HAP-1 (cell line): ENCODE data around the gene SPG7.

Experiments used
- DNase-seq, 2 experiments: peaks; one replicate each; pipeline ENCODE4 v3.0.0-alpha.2; 2016 to 2020; ENCODE audit warnings: low spot score in 2 of 2
- H3K27me3 ChIP-seq: fragments of 250-450 bp; sonication (Bioruptor Pico); 2 replicates; pipeline ENCODE4 v1.5.1; 2020; ENCODE audit warnings: low read depth, mild to moderate bottlenecking, moderate library complexity
- H3K36me3 ChIP-seq: fragments of 250-450 bp; sonication (Bioruptor Pico); replicated peaks from 2 replicates; pipeline ENCODE4 v1.5.1; 2020; ENCODE audit warnings: mild to moderate bottlenecking
- H3K4me1 ChIP-seq: fragments of 250-450 bp; sonication (Bioruptor Pico); 2 replicates; pipeline ENCODE4 v1.5.1; 2020; ENCODE audit warnings: mild to moderate bottlenecking
- H3K4me3 ChIP-seq: fragments of 250-450 bp; sonication (Bioruptor Pico); 2 replicates; pipeline ENCODE4 v1.5.1; 2020; ENCODE audit warnings: mild to moderate bottlenecking, moderate library complexity
- H3K9me3 ChIP-seq: fragments of 250-450 bp; sonication (Bioruptor Pico); 2 replicates; pipeline ENCODE4 v1.5.1; 2020; ENCODE audit warnings: mild to moderate bottlenecking, moderate library complexity
- in situ Hi-C: fragments of 300-500 bp; cut with MboI; formaldehyde crosslinking; loops from 3 replicates; pipeline ENCODE4 v1.14.3; 2020; ENCODE audit warnings: low sequenced_read_pairs, inconsistent platforms, mixed read lengths

The SPG7 gene

DNA sequence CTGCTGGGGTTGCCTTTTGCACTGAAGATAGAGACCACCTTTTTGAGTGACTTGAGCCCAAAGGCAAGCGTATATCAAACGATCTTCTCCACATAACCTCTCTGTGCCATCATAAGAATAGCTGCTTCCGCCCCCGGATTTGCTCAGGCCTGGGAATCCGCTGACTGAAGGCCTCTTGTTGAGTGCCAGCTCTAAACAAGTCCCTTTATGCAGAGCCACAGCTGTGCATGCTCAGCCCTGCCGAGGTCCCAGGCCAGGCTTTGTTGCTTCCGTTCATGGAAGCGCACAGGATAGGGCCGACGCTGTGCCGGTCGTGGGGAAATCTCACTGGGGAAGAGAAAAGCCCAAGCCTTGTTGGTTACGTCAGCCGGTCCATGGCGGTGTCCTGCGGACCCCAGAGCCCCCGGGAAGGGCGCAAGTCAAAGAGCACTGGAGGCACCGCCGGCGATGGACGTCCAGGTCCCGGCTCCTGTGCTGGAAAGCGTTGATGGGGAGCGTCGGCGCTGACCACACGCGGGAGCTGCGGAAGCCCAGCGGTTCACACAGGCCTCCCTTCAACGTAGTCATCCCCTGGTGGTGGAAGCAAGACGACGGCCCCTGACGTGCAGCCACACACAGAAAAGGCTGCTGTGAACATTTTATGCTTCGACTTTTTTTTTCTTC, 28.8 kb downstream of the SPG7 start:
- peaks cover 44% of the 10 kb centered on the region for H3K36me3 ChIP-seq
- no peaks in the 10 kb centered on the region for H3K9me3 ChIP-seq
- H3K4me3 ChIP-seq: no peak overlapping the region
- in situ Hi-C loops: loop anchor here (25.0 kb wide), 1 partner anchor 100 kb away; no protein-coding TSS in a partner anchor
- no peak for DNase-seq
- no peaks in the 10 kb centered on the region for H3K27me3 ChIP-seq
- H3K4me1 ChIP-seq: no peaks in the 10 kb centered on the region

DNA sequence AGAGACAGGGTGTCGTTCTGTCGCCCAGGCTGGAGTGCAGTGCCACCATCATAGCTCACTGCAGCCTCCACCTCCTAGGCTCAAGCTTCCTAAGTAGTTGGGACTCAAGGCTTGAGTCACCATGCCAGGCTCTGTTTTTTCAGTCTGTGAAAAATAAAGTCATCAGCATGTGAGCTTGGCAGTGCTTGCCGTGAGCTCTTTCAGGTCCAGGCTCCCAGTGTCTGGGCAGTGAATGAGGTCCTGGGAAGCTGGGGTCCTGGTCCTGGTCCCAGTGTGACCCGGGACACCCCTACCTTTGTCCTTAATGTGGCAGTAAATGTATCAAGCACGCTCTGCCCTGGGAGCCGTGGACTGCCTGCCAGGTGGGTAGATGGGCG, 29.3 kb downstream of the SPG7 start:
- Histone ChIP-seq H3K4me1 (no peaks in the 10 kb centered on the region), H3K27me3 (no peaks in the 10 kb centered on the region), H3K36me3 (peaks cover 39% of the 10 kb centered on the region), H3K4me3 (no peak overlapping the region), H3K9me3 (no peaks in the 10 kb centered on the region)
- in situ Hi-C loops: loop anchor here (25.0 kb wide), 1 partner anchor 100 kb away; no protein-coding TSS in a partner anchor
- no peak for DNase-seq

DNA sequence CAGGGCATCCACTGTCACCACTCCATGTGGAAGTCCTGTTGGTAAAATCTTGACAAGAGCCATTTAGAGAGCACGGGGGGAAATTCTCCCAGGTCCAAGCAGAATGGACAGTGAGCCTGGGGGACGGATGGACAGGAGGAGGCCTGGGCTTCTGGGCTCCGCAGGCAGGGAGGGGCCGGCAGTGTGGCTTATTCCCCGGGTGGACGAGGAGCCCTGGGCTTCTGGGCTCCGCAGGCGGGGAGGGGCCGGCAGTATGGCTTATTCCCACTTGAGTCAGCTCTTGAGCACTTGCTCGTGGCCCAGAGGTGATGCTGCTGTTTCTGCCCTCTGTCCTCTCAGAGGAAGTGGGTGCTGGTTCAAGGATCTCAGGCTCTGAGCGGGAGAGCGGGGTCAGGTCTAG, 30.1 kb downstream of the SPG7 start:
- DNase-seq: no peak
- Histone ChIP-seq H3K9me3 (no peaks in the 10 kb centered on the region), H3K36me3 (peaks cover 36% of the 10 kb centered on the region), H3K27me3 (no peaks in the 10 kb centered on the region), H3K4me1 (no peaks in the 10 kb centered on the region), H3K4me3 (no peak overlapping the region)
- in situ Hi-C loops: loop anchor here (25.0 kb wide), 1 partner anchor 99 kb away; no protein-coding TSS in a partner anchor

DNA sequence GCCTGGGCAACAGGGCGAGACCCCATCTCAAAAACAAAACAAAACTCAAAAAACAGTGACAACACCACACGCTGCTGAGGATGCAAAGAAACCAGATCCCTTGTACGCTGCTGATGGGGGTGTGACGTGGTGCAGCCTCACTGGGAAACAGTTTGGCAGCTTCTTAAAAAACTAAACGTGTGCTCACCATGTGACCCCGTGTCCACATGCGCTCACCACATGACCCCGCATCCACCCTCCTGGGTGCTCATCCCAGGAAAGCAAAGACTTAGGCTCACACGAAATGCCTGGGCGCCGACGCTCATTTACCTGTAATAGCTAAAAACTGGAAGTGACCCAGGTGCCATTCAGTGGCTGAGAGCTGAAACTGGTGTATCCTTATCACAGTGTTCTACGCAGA, 32.4 kb downstream of the SPG7 start:
- no peaks in the 10 kb centered on the region for H3K27me3 ChIP-seq
- no peak overlapping the region for H3K4me3 ChIP-seq
- H3K36me3 ChIP-seq: peaks cover 27% of the 10 kb centered on the region
- no peaks in the 10 kb centered on the region for H3K4me1 ChIP-seq
- H3K9me3 ChIP-seq: no peaks in the 10 kb centered on the region
- no peak for DNase-seq
- in situ Hi-C loops: loop anchor here (25.0 kb wide), 1 partner anchor 97 kb away; no protein-coding TSS in a partner anchor

DNA sequence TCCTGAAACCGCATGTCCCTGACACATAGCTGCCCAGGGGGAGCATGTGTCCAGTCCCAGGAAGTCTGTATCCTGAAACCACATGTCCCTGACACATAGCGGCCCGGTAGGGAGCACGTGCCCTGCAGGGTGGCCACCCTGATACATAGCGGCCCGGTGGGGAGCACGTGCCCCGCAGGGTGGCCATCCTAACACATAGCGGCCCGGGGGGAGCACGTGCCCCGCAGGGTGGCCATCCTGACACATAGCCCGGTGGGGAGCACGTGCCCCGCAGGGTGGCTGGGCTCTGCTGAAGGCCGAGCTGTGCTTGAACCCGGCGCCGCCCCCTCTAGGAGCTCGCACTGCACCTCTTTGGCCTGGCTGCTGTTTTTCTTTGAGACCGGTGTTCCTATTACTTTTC, 33.6 kb downstream of the SPG7 start:
- H3K27me3 ChIP-seq: no peaks in the 10 kb centered on the region
- in situ Hi-C loops: loop anchor here (25.0 kb wide), 1 partner anchor 96 kb away; no protein-coding TSS in a partner anchor
- H3K36me3 ChIP-seq: peaks cover 32% of the 10 kb centered on the region
- H3K4me3 ChIP-seq: no peak overlapping the region
- DNase-seq: no peak
- H3K4me1 ChIP-seq: no peaks in the 10 kb centered on the region
- H3K9me3 ChIP-seq: no peaks in the 10 kb centered on the region

DNA sequence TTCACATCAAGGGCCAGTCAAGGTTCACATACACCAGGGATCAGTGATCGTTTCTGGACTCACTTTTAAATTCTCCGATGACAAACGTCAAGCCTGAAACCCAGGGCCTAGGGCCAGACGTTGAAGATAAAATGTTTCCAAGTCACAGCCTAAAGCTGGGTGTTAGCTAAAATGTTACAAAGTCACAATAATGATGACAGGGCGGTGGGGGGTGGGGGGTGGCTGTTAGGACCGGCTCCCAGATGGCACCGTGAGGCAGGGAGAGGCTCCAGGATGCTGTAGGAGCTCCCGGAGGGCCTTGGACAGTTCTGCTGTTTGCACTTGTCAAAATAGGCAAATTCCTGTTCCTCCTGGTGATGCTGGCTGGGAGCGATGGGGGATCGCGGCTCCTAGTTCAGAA, 35.9 kb downstream of the SPG7 start:
- DNase-seq: no peak
- Histone ChIP-seq H3K9me3 (no peaks in the 10 kb centered on the region), H3K4me1 (no peaks in the 10 kb centered on the region), H3K36me3 (peaks cover 41% of the 10 kb centered on the region), H3K4me3 (no peak overlapping the region), H3K27me3 (no peaks in the 10 kb centered on the region)
- in situ Hi-C loops: loop anchor here (25.0 kb wide), 1 partner anchor 93 kb away; no protein-coding TSS in a partner anchor

DNA sequence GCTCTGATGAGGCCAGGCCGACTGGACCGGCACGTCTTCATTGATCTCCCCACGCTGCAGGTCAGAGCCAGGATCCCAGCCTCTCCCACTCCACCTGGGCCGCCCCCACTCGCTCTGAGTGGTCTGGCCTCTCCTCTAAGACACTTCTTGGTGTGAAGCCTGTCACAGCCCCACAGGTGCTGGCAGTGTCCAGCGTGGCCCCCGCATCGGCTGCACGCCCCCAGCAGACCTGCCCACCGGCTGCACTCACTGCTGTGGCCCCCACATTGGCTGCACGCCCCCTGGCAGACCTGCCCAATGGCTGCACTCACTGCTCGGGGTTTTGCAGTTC, 36.5 kb downstream of the SPG7 start:
- DNase-seq: no peak
- Histone ChIP-seq H3K36me3 (peaks cover 43% of the 10 kb centered on the region), H3K4me3 (no peak overlapping the region), H3K27me3 (no peaks in the 10 kb centered on the region), H3K9me3 (no peaks in the 10 kb centered on the region), H3K4me1 (no peaks in the 10 kb centered on the region)
- in situ Hi-C loops: loop anchor here (25.0 kb wide), 1 partner anchor 93 kb away; no protein-coding TSS in a partner anchor

DNA sequence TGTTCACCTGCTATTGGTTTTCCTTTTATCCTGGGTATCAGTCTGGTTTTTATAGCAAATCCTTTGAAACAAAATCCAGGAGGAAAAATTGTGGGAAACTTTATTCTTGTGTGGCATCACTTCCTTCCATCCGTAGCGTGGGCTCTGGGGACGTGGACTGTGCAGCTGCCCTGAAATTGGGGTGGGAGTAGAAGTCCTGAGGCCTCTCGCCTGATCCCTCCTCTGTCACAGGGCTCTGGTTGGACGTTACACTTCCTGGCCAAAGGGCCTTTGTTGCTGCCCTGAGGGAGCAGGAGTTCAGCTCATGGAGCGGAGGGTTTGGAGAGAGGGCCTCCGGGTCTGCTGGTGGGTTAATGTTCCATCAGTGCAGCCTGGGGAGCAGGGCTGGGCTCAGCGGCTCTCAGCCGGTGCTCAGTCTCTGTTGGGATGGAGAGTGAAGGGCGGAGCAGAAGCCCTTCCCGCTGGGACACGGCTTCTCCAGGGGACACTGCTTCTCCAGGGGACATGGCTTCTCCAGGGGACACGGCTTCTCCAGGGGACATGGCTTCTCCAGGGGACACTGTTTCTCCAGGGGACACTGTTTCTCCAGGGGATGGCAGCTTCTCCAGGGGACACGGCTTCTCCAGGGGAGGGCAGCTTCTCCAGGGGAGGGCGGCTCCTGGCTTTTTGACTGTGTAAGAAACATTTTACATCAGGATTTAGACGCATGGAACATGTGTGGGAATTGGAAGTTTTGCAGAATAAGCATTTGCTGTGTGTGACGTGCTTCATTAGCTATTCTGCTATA, 37.0 kb downstream of the SPG7 start:
- Histone ChIP-seq H3K4me3 (no peak overlapping the region), H3K36me3 (peaks cover 47% of the 10 kb centered on the region), H3K9me3 (no peaks in the 10 kb centered on the region), H3K27me3 (no peaks in the 10 kb centered on the region), H3K4me1 (no peaks in the 10 kb centered on the region)
- DNase-seq: no peak
- in situ Hi-C loops: loop anchor here (25.0 kb wide), 1 partner anchor 92 kb away; no protein-coding TSS in a partner anchor

DNA sequence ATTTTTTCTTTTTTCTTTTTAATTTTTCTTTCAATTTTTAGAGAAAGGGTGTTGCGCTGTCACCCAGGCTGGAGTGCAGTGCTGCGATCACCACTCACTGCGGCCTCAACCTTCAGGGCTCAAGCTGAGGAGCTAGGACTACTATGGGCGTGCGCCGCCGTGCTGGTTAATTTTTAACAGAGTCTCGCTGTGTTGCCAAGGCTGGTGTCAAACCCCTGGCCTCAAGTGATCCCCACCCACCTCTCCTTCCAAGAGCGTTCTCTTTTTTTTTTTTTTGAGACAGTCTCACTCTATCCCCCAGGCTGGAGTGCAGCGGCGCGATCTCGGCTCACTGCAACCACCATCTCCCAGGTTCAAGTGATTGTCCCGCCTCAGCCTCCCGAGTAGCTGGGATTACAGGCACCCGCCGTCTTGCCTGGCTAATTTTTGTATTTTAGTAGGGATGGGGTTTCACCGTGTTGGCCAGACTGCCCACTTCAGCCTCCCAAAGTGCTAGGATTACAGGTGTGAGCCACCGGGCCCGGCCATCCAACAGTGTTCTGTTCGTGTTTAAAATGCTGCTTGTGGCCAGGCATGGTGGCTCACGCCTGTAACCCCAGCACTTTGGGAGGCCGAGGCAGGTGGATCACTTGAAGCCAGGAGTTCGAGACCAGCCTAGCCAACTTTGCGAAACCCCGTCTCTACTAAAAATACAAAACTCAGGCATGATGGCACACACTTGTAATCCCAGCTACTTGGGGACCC, 37.8 kb downstream of the SPG7 start:
- peaks cover 52% of the 10 kb centered on the region for H3K36me3 ChIP-seq
- in situ Hi-C loops: loop anchor here (25.0 kb wide), 1 partner anchor 91 kb away; no protein-coding TSS in a partner anchor
- DNase-seq: no peak
- no peaks in the 10 kb centered on the region for H3K4me1 ChIP-seq
- no peaks in the 10 kb centered on the region for H3K27me3 ChIP-seq
- H3K9me3 ChIP-seq: no peaks in the 10 kb centered on the region
- no peak overlapping the region for H3K4me3 ChIP-seq

DNA sequence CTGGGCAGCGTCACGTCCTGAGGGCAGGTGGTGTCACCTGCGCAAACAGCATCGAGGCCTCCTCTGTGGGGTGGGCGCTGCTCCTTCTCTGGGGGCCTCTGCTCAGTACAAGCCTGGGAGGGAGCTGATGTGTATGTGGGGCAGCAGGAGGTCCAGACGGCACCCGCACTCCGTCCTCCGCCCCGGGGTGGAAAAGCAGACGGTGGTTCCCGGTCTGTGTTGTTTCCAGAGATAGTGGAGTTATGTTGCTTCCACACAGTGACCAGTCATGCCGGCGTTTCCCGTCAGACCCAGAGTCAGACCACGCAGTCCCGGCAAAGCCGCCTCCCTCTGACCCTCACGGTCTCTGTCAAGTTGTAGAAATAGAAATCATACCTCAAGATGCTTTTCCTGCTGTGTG, 38.6 kb downstream of the SPG7 start:
- no peaks in the 10 kb centered on the region for H3K4me1 ChIP-seq
- H3K9me3 ChIP-seq: no peaks in the 10 kb centered on the region
- no peak for DNase-seq
- in situ Hi-C loops: loop anchor here (25.0 kb wide), 1 partner anchor 91 kb away; no protein-coding TSS in a partner anchor
- no peak overlapping the region for H3K4me3 ChIP-seq
- H3K36me3 ChIP-seq: peaks cover 57% of the 10 kb centered on the region
- H3K27me3 ChIP-seq: no peaks in the 10 kb centered on the region

DNA sequence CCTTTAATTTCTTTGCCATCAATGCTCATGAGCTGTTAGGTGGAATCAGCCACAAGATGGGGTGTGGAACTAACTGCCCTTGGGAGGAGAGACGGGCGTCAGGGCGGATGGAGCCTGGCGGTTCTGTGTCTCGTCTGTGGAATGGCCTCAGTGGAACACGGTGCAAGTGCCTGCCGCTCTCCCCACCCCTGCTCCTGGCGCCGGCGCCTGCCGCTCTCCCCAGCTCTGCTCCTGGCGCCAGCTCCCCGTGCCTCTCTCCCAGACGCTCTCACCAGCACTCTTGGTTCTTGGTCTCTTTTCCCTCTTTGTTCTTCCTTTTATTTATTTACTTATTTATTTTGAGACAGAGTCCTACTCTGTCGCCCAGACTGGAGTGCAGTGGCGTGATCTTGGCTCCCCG, 39.1 kb downstream of the SPG7 start:
- Histone ChIP-seq H3K4me1 (no peaks in the 10 kb centered on the region), H3K36me3 (peaks cover 59% of the 10 kb centered on the region), H3K9me3 (no peaks in the 10 kb centered on the region), H3K27me3 (no peaks in the 10 kb centered on the region), H3K4me3 (no peak overlapping the region)
- DNase-seq: no peak
- in situ Hi-C loops: loop anchor here (25.0 kb wide), 1 partner anchor 90 kb away; no protein-coding TSS in a partner anchor

DNA sequence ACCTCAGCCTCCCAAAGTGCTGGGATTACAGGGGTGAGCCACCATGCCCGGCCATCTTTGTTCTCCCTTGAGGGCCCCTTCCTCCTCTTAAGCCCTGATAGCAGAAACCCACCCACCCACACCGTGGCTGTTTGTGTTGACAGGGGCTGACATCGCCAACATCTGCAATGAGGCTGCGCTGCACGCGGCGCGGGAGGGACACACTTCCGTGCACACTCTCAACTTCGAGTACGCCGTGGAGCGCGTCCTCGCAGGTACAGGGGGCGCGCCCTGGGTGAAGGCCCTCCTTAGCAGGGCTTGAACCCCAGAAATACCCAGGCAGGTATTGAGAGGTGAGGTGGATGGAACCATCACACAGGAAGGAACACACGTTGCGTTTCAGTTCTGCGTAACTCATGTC, 39.7 kb downstream of the SPG7 start:
- Histone ChIP-seq H3K9me3 (no peaks in the 10 kb centered on the region), H3K36me3 (peaks cover 64% of the 10 kb centered on the region), H3K27me3 (no peaks in the 10 kb centered on the region), H3K4me3 (no peak overlapping the region), H3K4me1 (no peaks in the 10 kb centered on the region)
- in situ Hi-C loops: loop anchor here (25.0 kb wide), 1 partner anchor 89 kb away; no protein-coding TSS in a partner anchor
- no peak for DNase-seq

DNA sequence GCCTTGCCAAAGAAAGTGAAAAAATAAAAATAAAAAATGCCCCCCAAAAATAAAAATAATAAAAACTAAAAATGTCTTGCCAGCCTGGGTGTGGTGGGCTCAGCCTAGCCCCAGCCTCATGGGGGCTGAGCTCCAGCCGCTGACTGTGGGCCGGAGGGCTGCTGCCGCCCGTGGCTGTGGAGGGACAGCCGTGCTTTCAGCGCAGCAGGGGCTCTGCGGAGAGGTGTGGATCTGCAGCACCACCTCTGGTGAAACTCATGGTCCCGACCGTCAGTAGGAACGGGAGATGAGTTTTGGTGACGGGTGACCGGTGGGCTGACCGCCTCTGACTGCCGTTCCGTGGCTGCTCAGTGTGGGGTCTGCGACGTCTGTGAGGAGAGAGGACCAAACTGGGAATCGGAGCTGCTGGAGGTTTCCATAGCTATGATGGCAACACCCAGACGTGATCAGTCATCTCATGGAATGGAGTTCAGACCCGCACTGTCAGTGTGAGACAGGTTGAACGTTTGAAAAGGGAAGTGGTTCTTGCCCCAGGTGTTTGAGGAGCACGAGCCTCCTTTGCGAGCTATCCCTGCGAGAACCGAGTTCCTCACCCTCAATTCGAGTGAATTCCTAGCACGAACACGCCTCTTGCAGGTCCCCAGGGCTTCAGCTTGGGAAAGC, 40.3 kb downstream of the SPG7 start:
- no peaks in the 10 kb centered on the region for H3K9me3 ChIP-seq
- H3K27me3 ChIP-seq: no peaks in the 10 kb centered on the region
- no peak for DNase-seq
- no peak overlapping the region for H3K4me3 ChIP-seq
- H3K36me3 ChIP-seq: peaks cover 69% of the 10 kb centered on the region
- H3K4me1 ChIP-seq: no peaks in the 10 kb centered on the region
- in situ Hi-C loops: loop anchor here (25.0 kb wide), 1 partner anchor 89 kb away; no protein-coding TSS in a partner anchor
